EH (cell line): ENCODE data around the gene IGFL4.
A peak's percentile ranks its signal among the peaks of the same experiment; 100 is the strongest.

Experiments
- DNase-seq: peaks from one replicate; pipeline ENCODE4 v3.0.0-alpha.2; 2015; ENCODE audit warnings: low read depth

Gene IGFL4

DNA sequence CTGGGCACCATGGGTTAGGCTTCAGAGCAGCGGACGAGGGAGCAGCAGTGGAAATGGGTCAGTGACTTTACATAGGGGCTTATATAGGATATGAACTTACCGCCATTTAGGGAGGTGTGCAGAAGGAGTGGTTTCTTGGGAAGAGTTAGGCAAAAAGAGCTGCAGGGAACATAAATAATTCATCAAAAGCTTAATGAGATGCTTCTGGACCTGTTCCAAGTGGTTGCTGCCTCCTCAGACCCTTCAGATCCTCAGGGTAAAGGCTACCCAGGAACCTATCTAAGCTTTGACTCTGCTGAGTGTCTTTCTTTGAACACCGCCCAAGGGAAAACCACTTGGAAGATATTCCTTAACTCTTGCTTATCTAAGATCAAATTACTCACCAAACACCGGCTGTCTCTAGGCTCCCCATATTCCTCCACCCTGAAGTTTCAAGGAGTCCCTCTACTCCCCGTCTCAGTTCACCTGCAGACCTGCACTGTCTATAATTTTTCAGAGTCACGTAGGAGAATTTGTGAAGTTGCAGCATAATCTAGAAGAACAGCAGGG, at the start of gene IGFL4:
IGFL4 (minus strand) TSS at position 51 of the 549 bp plus-strand sequence; CDS start at position 11, 40 bp downstream.
- peak; percentile 25 for DNase-seq

GRCh38 chr19:46090444-46090843, 49.6 kb upstream of the IGFL4 start:
- DNase-seq = no peak

GRCh38 chr19:46089432-46089831, 48.6 kb upstream of the IGFL4 start:
- DNase-seq = no peak

DNA sequence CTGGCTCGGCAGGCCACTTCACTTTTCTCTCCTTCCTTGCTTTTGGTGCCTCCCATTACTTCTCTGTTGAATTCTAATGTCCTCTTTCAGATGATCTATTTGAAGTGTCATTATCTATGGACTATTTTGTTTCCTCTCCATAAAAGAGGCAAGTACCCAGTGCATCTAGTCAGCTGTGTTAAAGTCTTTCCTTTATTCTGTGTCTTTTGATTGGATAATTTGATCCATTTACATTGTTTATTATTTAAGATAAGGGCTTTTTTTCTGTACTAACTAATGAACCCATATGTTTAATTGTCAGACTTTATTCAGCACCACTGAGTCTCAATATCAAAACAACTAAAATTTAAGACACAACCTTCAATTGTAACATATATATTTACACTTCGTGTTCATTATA, 47.3 kb upstream of the IGFL4 start:
- no peak for DNase-seq

DNA sequence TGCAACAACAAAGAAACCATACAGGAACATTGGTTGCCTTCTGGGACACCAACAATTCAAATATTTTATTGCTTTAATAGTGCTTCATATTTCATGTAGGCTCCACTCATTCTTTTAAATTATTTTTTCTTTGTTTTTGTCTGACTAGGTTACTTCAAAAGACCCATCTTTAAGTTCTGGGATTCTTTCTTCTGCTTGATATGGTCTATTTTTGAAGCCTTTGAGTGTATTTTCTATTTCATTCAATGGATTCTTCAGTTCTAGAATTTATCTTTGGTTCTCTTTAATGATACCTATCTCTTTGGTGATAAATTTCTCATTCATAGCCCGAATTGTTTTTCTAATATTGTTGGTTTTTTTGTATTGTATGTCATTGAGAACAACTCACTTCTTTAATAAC, 45.1 kb upstream of the IGFL4 start:
- DNase-seq = no peak

DNA sequence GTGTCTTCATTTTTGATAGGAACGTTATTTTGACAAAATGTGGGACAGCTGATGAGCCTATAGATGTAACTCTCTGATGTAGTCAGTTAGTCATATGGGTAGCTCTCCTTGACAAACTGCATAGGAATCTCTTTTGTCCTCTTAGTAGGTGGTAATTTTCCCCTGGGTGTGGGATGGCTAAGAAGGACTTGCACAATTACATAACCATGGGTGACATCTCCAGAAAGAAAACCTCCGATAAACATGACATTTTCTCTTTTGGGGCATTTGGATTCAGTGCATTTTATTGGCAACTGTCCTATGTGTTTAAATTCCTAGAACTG, 41.9 kb upstream of the IGFL4 start:
- DNase-seq = peak; percentile 41

- DNase-seq = peak; percentile 71
Observed at GRCh38 chr19:46081928-46082727, 41.3 kb upstream of the IGFL4 start.

DNA sequence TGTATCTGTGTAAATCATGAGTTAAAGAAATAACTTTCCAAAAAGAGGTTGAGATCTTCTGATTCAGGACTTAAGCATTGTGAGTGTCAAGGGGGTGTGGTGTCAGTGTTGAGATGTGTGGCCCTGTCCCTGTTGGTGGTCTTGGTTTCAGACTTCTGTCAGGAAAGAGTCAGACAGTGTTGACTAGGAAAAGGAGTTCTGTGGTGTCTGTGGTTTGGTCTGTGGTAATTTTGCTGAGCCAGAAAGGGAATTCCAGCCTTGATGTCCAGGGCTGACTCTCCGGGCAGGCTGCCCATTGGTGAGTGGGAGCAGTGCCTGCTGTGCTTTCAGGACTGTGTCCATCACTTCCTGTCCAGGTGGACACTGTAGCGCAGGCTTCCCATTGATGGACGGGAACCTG, 39.8 kb upstream of the IGFL4 start:
- DNase-seq = peak; percentile 86

- DNase-seq = no peak
Observed at GRCh38 chr19:46079576-46079975, 38.8 kb upstream of the IGFL4 start.

DNA sequence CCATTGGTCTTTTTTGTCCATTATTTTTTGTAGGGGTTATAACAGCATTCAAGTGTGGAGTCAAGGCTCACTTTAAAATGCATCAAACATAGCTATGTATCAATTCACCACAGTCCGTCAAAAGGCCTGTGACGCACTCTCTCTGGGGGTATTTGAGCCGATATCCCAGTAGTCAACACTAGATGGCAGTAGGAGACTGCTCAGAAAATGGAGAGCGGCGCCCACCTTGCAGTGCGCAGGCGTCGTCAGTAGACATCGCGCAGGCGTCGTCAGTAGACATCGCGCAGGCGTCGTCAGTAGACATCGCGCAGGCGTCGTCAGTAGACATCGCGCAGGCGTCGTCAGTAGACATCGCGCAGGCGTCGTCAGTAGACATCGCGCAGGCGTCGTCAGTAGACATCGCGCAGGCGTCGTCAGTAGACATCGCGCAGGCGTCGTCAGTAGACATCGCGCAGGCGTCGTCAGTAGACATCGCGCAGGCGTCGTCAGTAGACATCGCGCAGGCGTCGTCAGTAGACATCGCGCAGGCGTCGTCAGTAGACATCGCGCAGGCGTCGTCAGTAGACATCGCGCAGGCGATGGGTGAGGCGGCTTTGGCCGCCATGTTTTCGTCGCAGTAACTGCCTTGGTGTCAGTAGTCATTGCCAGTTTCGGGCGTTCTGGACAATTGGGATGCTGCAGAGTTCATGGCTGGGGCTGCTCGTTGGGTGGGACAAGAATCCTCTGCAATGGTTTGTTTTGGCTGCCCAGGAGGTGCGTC, 38.0 kb upstream of the IGFL4 start:
- peak; percentile 61 for DNase-seq

GRCh38 chr19:46077815-46078167, 37.0 kb upstream of the IGFL4 start:
- no peak for DNase-seq

- peak; percentile 84 for DNase-seq
Observed at GRCh38 chr19:46076951-46077814, 36.4 kb upstream of the IGFL4 start.

- DNase-seq = no peak
Observed at GRCh38 chr19:46076031-46076880, 35.5 kb upstream of the IGFL4 start.

DNA sequence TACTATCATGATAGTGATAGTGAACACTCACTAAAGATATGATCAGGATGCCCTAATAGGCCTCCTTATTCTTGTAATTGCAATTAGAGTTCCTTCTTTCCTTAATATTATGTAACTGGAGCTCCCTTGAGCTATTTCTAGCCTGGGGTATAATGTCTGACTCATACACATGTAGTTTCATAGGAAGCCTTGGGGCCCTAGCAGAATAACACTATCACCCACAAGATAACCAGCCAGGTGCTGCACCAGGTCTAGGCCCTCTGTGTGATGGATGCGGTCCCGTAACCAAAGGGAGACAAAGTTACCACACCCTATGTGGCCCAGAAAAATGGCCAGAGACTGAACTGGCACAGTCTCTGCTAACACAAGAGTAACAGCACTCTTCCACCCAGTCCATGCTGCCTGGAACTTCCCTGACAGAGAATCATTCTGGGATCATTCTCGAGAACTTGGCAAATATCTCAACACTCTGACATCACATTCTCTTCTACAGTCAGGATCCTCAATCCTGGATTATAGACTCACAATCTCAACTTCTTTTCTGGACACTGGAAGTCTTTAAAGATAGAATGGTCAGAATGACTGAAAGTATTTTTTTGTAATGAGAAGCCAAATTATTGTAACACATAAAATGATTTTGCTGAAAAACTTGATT, 32.6 kb upstream of the IGFL4 start:
- peak; percentile 35 for DNase-seq

- DNase-seq = peak; percentile 88
Observed at GRCh38 chr19:46069806-46070341, 29.1 kb upstream of the IGFL4 start.

DNA sequence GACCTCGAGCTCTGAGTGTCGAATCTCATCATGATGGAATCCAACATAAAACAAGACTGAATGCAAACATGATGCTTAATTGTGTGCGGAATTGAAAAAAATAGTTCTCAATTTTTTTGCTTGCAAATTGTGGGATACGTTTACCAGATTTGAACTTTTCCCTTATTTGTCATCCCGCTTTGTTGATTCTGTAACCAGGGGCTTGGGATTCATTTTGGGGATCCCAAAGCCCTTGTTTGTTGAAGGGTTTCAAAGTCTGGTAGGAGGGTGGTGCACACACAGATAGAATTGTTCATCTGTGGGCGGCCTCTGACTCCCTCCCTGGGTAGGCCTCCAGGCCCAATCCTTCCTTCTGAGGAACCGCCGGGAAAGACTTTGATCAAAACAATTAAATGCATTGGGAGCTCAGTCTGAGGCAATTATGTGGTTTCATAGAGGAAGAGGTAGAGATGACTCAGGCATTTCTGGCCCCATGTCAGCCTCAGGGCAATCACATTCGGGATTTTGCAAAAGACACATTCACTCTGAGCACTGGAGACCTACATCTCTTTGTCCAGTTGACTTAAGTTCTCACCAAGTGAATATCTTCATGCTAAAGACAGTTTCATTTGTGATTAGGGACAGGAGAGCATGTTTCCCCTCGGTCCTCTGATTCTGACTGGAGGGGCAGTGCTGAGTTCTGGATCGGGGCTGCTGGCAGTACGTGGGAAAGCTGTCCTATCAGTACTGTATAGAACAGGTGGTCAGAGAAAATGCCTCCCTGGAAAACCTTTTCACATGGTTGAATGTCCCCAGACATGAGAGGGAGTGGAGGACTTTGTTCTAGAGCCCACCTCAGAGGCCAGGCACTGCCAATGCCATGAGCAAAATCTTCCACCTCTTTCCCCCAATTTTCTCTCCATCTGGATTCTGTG, 27.8 kb upstream of the IGFL4 start:
- peak; percentile 94 for DNase-seq

GRCh38 chr19:46067691-46068090, 26.9 kb upstream of the IGFL4 start:
- no peak for DNase-seq

- peak; percentile 27 for DNase-seq
Observed at GRCh38 chr19:46066471-46066870, 25.7 kb upstream of the IGFL4 start.

GRCh38 chr19:46065486-46066071, 24.8 kb upstream of the IGFL4 start:
- peak; percentile 87 for DNase-seq
